H9 (cell line): ENCODE data around the gene ZER1. TPM values are rescaled to one million over a fixed set of nuclear protein-coding genes. Genes with fewer than 3 reads are reported as not detected.

ENCODE experiments used
- DNase-seq: peaks from one replicate; pipeline ENCODE4 v3.0.0-alpha.2; 2017
- H2AFZ ChIP-seq: one replicate; pipeline ENCODE4 v1.6.1; 2013; ENCODE audit warnings: mild to moderate bottlenecking, low read length, control low read depth, moderate library complexity
- H2AK5ac ChIP-seq: 2 replicates; pipeline ENCODE4 v1.6.1; 2013; ENCODE audit warnings: low read length, control low read depth, mixed read lengths; ENCODE audit not compliant: insufficient read length
- H2BK120ac ChIP-seq: one replicate; pipeline ENCODE4 v1.6.1; 2013; ENCODE audit warnings: low read depth, mild to moderate bottlenecking, low read length, control low read depth, inconsistent platforms; ENCODE audit not compliant: poor library complexity, severe bottlenecking
- H2BK12ac ChIP-seq: 2 replicates; pipeline ENCODE4 v1.6.1; 2013; ENCODE audit warnings: low read length, control low read depth, mixed read lengths, low read depth; ENCODE audit not compliant: insufficient read length
- H2BK15ac ChIP-seq: 2 replicates; pipeline ENCODE4 v1.6.1; 2013; ENCODE audit warnings: low read depth, low read length, control low read depth
- H2BK20ac ChIP-seq: one replicate; pipeline ENCODE4 v1.6.1; 2013; ENCODE audit warnings: low read depth, mild to moderate bottlenecking, low read length, control low read depth, inconsistent platforms; ENCODE audit not compliant: poor library complexity, severe bottlenecking
- H2BK5ac ChIP-seq: 2 replicates; pipeline ENCODE4 v1.6.1; 2013; ENCODE audit warnings: low read length, control low read depth, mixed read lengths; ENCODE audit not compliant: insufficient read length
- H3K14ac ChIP-seq: 2 replicates; pipeline ENCODE4 v1.6.1; 2013; ENCODE audit warnings: low read length, control low read depth; ENCODE audit not compliant: insufficient read depth
- H3K18ac ChIP-seq: 2 replicates; pipeline ENCODE4 v1.6.1; 2013; ENCODE audit warnings: low read depth, mild to moderate bottlenecking, mixed read lengths, low read length, control low read depth; ENCODE audit not compliant: insufficient read length
- H3K23ac ChIP-seq: 2 replicates; pipeline ENCODE4 v1.6.1; 2013; ENCODE audit warnings: low read length, control low read depth, mixed read lengths, low read depth; ENCODE audit not compliant: insufficient read length
- H3K23me2 ChIP-seq: 2 replicates; pipeline ENCODE4 v1.6.1; 2013; ENCODE audit warnings: low read depth, mild to moderate bottlenecking, mixed read lengths, low read length, control low read depth; ENCODE audit not compliant: insufficient read length, poor library complexity, severe bottlenecking
- H3K27ac ChIP-seq: 2 replicates; pipeline ENCODE4 v1.5.1; 2013; ENCODE audit warnings: low read length, control low read depth, mixed read lengths, low read depth; ENCODE audit not compliant: insufficient read length
- H3K27me3 ChIP-seq: 2 replicates; pipeline ENCODE4 v1.6.1; 2013; ENCODE audit warnings: low read length, control low read depth, inconsistent platforms; ENCODE audit not compliant: insufficient read depth
- H3K4ac ChIP-seq: 2 replicates; pipeline ENCODE4 v1.6.1; 2013; ENCODE audit warnings: low read depth, mild to moderate bottlenecking, control low read depth, inconsistent platforms, low read length, moderate library complexity
- H3K4me1 ChIP-seq: 2 replicates; pipeline ENCODE4 v1.6.1; 2013; ENCODE audit warnings: low read length, control low read depth, inconsistent platforms; ENCODE audit not compliant: insufficient read depth
- H3K4me2 ChIP-seq: 2 replicates; pipeline ENCODE4 v1.6.1; 2013; ENCODE audit warnings: low read length, control low read depth, mixed read lengths; ENCODE audit not compliant: insufficient read length, insufficient read depth
- H3K56ac ChIP-seq: 2 replicates; pipeline ENCODE4 v1.6.1; 2013; ENCODE audit warnings: low read depth, mild to moderate bottlenecking, mixed read lengths, low read length, control low read depth; ENCODE audit not compliant: insufficient read length
- H3K79me1 ChIP-seq: 2 replicates; pipeline ENCODE4 v1.6.1; 2013; ENCODE audit warnings: low read depth, mild to moderate bottlenecking, moderate library complexity, low read length, control low read depth, inconsistent platforms; ENCODE audit not compliant: insufficient read depth, poor library complexity, severe bottlenecking
- H3K79me2 ChIP-seq: 2 replicates; pipeline ENCODE4 v1.6.1; 2013; ENCODE audit warnings: low read length, control low read depth, inconsistent platforms; ENCODE audit not compliant: insufficient read depth
- H3K9ac ChIP-seq: 2 replicates; pipeline ENCODE4 v1.6.1; 2013; ENCODE audit warnings: low read length, control low read depth, mixed read lengths; ENCODE audit not compliant: insufficient read length; ENCODE audit errors: extremely low read depth
- H3K9me3 ChIP-seq: one replicate; pipeline ENCODE4 v1.6.1; 2013; ENCODE audit warnings: low read depth, low read length, inconsistent platforms; ENCODE audit not compliant: control insufficient read depth
- H3T11ph ChIP-seq: one replicate; pipeline ENCODE4 v1.6.1; 2013; ENCODE audit warnings: mild to moderate bottlenecking, low read length, control low read depth, inconsistent platforms
- H4K20me1 ChIP-seq: one replicate; pipeline ENCODE4 v1.6.1; 2013; ENCODE audit not compliant: control insufficient read depth, insufficient read length, insufficient read depth
- H4K5ac ChIP-seq: 2 replicates; pipeline ENCODE4 v1.6.1; 2013; ENCODE audit warnings: low read depth, mild to moderate bottlenecking, mixed read lengths, low read length, control low read depth; ENCODE audit not compliant: insufficient read length
- H4K8ac ChIP-seq: replicated peaks from 2 replicates; pipeline ENCODE4 v1.6.1; 2013; ENCODE audit warnings: low read length, control low read depth, mixed read lengths, low read depth; ENCODE audit not compliant: insufficient read length
- H4K91ac ChIP-seq: 2 replicates; pipeline ENCODE4 v1.6.1; 2013; ENCODE audit warnings: low read depth, mild to moderate bottlenecking, moderate library complexity, mixed read lengths, low read length, control low read depth; ENCODE audit not compliant: insufficient read length
- H3K27ac Mint-ChIP-seq, 3 experiments: 2 replicates in 2 of 3; 3 replicates in 1 of 3; pipeline ENCODE4 v1.8.0; 2020 to 2021; ENCODE audit warnings: mixed read lengths in 3 of 3, mild to moderate bottlenecking in 1 of 3, moderate library complexity in 1 of 3
- H3K27me3 Mint-ChIP-seq: 2 replicates; pipeline ENCODE4 v1.8.0; 2021; ENCODE audit warnings: low read depth, mild to moderate bottlenecking, moderate library complexity, mixed read lengths
- H3K36me3 Mint-ChIP-seq, 3 experiments: 2 replicates in 2 of 3; 3 replicates in 1 of 3; pipeline ENCODE4 v1.8.0; 2020 to 2021; ENCODE audit warnings: low read depth in 3 of 3, mixed read lengths in 3 of 3; ENCODE audit not compliant: insufficient read depth in 1 of 3
- H3K4me1 Mint-ChIP-seq, 2 experiments: 2 replicates each; pipeline ENCODE4 v1.8.0; 2020; ENCODE audit warnings: mixed read lengths in 2 of 2
- H3K4me3 Mint-ChIP-seq, 2 experiments: 2 replicates in 1 of 2; 3 replicates in 1 of 2; pipeline ENCODE4 v1.8.0; 2020 to 2021; ENCODE audit warnings: mild to moderate bottlenecking in 2 of 2, mixed read lengths in 2 of 2, moderate library complexity in 1 of 2
- H3K9me3 Mint-ChIP-seq, 2 experiments: 2 replicates in 1 of 2; 3 replicates in 1 of 2; pipeline ENCODE4 v1.8.0; 2020; ENCODE audit warnings: mild to moderate bottlenecking in 2 of 2, mixed read lengths in 2 of 2, moderate library complexity in 1 of 2
- CTCF ChIP-seq: fragments of 200-600 bp; sonication (generic); conservative IDR thresholded peaks from 3 replicates; pipeline ENCODE4 v1.8.0; 2021; ENCODE audit warnings: antibody characterized with exemption, mild to moderate bottlenecking
- WGBS: extraction: QIAGEN DNeasy Blood & Tissue Kit; methylation state at CpG from one replicate; pipeline ENCODE4 v1.1.7; 2013; ENCODE audit warnings: missing lambda C conversion rate, low lambda C conversion rate, mixed read lengths; ENCODE audit not compliant: insufficient read length; ENCODE audit errors: extremely low coverage; 5-methylcytosine and 5-hydroxymethylcytosine counted together
- total RNA-seq: library from RNA; stranded (reverse); gene quantifications from 2 replicates; pipeline ENCODE4 v1.2.1, GENCODE V29; 2021

Gene ZER1
- total RNA-seq, 1 experiment from 2014 or later, result 24.2 TPM

GRCh38 chr9:128684325-128685199 lies 87.2 kb downstream of the ZER1 start:
- Histone ChIP-seq H3K23ac (no peak overlapping the region), H3K9ac (peak overlapping the region; percentile 92), H3K9me3 (no peaks in the 10 kb centered on the region), H3K23me2 (peaks cover 13% of the 10 kb centered on the region), H2BK15ac (no peak overlapping the region), H4K20me1 (no peaks in the 10 kb centered on the region), H2AK5ac (no peak overlapping the region), H4K8ac (no peak overlapping the region), H2BK5ac (peak overlapping the region; percentile 9), H2BK12ac (no peak overlapping the region), H3K4ac (no peak overlapping the region), H3K79me2 (peaks cover 33% of the 10 kb centered on the region), H3T11ph (no peak overlapping the region), H3K4me2 (peak overlapping the region; percentile 73), H3K14ac (peak overlapping the region; percentile 79; the same call in 1 of the 2 replicates), H3K56ac (no peak overlapping the region), H3K79me1 (no peaks in the 10 kb centered on the region), H2BK20ac (no peak overlapping the region), H2AFZ (no peak overlapping the region), H3K27ac (no peak overlapping the region), H4K91ac (no peak overlapping the region), H2BK120ac (no peak overlapping the region), H3K18ac (peak overlapping the region; percentile 49), H3K27me3 (no peaks in the 10 kb centered on the region), H3K4me1 (peaks cover 4% of the 10 kb centered on the region; the same call in 1 of the 2 replicates), H4K5ac (no peak overlapping the region)
- WGBS, result no CpG with 5 or more reads among the region's 15 CpGs
- no peaks in the 10 kb centered on the region for H3K27me3 Mint-ChIP-seq
- peaks cover 42 to 44% of the 10 kb centered on the region in 2 experiments for H3K4me1 Mint-ChIP-seq
- peak overlapping the region; percentile 95 to 100 for H3K4me3 Mint-ChIP-seq
- DNase-seq, result peak; percentile 87
- H3K36me3 Mint-ChIP-seq, result peaks cover 28 to 40% (median 40%) of the 10 kb centered on the region in 3 experiments
- H3K27ac Mint-ChIP-seq, result peak overlapping the region; percentile 99
- TF ChIP-seq CTCF, result no peak
- peaks cover 6 to 13% of the 10 kb centered on the region in 2 experiments for H3K9me3 Mint-ChIP-seq
